GM18868 (cell line): ENCODE measurements around the gene DES.

Experiments
- ATAC-seq: cut with Tn5 transposase; IDR thresholded peaks from one replicate; pipeline ENCODE4 v1.9.1; 2021; ENCODE audit warnings: mild to moderate bottlenecking, moderate library complexity; ENCODE audit not compliant: unreplicated experiment

Gene DES

DNA sequence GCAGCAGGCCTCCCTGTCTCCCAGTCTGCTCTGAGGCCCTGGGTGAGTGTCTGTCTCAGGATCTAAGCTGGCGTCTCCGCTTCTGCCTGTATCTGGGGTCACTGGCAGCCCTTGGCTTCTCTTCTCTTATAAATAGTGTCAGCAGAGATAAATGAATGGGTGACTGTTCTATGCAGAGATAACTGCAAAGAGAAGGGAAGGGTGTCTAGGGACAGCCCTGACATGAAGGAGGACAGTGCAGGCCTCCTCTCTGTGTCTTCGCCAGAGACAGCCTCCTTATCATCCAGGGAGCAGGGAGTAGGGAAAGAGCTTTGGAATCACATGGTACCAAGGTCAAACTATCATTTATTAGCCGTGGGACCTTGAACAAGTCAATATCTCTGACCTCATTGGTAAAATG lies 52.3 kb downstream of the DES start:
- ATAC-seq = no peak

DNA sequence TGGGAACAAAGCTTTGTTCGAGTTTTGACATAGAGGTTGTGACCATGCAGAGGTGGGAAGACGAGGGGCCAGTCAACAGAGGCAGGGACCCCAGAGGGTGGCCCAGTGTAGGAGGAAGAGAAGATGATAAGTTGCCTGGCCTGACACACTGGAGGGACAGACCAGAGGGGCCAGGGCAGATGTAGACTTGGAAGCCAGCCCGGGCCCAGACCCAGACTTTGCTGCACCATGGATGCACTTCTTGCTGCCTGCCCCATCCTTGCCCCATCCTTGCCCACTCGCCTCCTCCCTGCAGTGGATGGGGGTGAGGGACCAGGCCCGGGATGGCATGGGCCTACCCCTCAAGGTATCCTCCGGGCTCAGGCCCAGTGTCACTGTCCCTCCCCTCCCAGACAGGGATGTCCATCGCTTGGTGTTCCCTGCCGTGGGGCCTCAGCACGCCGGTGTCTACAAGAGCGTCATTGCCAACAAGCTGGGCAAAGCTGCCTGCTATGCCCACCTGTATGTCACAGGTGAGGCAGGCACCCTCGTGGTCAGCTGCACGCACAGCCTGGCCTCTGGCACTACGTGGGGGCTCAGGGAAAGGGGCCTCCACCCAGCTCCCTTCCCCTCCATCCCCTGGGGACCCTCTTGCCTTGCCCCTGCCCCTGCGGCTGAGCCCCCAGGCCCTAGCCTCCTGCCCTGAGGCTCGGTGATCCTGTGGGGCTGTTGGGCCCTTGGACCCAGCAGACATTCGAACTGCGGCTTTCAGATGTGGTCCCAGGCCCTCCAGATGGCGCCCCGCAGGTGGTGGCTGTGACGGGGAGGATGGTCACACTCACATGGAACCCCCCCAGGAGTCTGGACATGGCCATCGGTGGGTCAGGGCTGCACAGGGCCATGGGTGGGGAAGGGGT lies 53.5 kb downstream of the DES start:
- ATAC-seq = no peak

DNA sequence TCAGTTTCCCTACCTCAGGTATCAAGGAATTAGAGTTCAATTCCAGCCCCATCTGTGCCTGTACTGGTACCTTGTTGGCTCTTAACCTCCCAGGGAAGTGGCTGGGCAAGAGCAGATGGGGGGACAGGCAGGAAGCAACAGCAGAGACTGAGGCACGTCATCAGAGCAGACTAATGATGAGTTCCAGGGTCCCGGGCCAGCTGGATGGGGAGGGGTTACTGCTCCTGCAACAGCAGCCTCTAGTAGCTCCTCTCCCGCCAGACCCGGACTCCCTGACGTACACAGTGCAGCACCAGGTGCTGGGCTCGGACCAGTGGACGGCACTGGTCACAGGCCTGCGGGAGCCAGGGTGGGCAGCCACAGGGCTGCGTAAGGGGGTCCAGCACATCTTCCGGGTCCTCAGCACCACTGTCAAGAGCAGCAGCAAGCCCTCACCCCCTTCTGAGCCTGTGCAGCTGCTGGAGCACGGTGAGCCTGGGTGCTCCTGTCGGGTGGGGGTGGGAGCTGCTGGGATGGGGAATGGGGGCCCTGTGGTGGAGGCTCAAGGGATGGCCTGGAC lies 54.5 kb downstream of the DES start:
- no peak for ATAC-seq

DNA sequence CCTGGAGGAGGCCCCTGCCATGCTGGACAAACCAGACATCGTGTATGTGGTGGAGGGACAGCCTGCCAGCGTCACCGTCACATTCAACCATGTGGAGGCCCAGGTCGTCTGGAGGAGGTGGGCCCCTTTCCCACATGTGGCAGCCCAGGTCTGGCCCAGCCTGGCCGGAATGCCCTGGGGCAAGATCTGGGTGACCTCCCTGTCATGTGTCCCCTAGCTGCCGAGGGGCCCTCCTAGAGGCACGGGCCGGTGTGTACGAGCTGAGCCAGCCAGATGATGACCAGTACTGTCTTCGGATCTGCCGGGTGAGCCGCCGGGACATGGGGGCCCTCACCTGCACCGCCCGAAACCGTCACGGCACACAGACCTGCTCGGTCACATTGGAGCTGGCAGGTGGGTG lies 55.3 kb downstream of the DES start:
- no peak for ATAC-seq

DNA sequence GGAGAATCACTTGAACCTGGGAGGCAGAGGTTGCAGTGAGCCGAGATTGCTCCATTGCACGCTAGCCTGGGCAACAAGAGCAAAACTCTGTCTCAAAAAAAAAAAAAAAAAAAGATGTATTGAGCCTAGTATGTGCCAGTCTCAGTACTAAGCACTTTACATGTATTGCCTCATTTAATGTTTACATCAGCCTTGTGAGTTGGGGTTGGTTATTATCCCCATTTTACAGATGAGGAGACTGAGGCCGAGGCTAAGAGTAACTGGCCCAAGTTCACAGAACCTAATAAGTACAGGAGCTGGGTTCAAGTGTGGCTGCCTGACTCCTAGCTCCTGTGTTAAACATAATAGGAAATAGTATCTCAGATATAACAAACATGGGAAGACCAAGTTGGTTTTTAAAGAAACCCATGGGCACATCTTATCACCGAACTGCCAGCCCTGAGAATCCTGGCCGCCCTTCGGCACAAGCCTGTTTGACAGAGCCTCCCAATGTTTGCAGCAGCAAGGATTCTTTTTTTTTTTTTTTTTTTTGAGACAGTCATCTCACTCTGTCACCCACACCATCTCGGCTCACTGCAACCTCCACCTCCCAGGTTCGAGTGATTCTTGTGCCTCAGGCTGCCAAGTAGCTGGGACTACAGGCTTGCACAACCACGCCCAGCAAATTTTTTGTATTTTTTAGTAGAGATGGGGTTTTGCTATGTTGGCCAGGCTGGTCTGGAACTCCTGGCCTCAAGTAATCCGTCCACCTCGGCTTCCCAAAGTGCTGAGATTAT lies 56.3 kb downstream of the DES start:
- ATAC-seq = no peak

DNA sequence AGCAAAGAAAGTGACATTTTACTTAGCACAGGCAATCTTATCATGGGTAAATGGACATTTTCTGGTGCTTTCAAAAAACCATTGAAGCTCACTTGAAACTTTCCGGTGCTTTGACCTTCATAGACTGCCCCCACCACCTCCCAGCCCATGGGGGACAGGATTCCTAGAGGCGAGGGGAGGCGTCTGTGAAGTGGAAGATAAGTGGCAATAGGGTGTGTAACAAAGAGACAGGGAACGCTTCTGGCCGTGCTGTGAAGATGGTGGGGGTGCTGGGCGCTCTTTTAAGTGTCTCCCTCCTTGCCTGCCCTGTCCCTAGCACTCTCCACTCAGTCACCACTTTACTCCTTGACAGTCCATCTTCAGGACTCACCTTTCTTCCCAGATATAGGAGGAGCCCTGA lies 57.1 kb downstream of the DES start:
- no peak for ATAC-seq

DNA sequence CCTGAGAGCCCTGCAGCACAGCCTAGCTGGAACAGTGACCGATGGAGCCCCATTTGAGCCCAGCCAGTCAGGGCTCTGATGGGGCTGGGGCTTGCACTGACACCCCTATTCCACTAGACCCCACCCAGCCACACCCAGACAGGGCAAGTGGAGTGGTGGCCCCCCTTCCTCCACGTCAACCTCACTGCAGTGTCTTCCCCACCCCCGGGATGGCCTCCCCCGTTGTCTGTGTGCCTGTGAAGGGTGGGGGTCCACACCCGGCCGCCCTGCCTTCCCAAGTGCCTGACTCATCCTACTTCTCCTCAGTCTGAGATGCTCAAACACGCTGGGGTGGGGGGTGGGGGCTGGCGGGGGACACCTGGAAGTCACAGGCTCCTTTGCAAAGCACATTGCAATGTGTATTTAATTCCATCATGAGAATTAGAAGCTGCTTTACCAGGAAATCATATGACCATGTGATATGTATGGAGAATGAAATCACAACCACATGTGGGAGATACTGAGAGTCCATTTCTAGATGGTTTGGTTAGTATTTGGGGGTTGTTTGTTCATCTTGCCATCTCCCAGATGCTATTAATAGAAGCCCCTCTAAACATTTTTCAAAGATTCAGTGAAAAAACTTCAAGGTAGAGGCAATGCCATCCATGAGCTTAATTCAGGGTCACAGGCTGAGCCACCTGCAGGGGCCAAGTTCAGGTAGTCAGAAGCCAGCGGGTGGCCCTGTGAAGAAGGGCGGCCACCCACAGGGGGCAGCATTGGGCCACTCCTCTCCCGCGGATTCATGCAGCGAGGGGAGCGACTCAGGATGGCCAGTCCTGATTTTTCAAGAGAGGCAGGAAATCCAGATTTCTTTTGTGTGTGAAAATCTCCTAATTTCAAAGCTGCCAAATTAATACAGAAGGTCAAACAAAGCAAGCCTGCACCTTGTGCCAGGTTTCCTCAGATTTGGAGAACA lies 57.8 kb downstream of the DES start:
- ATAC-seq = peak; percentile 63
